SK-N-SH treated with all-trans-retinoic acid at 6 μM for 48 hours (cell line): ENCODE measurements around the gene PPP1R3E.

Source experiments
- BACH2 ChIP-seq: fragments of 250-450 bp; sonication (Bioruptor Pico); IDR thresholded peaks from 2 replicates; pipeline ENCODE4 v1.9.0; 2021; ENCODE audit warnings: mild to moderate bottlenecking, borderline replicate concordance
- ISL1 ChIP-seq: fragments of 250-450 bp; sonication (Bioruptor Pico); IDR thresholded peaks from 2 replicates; pipeline ENCODE4 v2.1.2; 2022; ENCODE audit warnings: mild to moderate bottlenecking, moderate library complexity
- TCF4 ChIP-seq: fragments of 250-450 bp; sonication (Bioruptor Pico); IDR thresholded peaks from 2 replicates; pipeline ENCODE4 v1.8.0; 2021; ENCODE audit warnings: mild to moderate bottlenecking, moderate library complexity, borderline replicate concordance
- ZC3H10 ChIP-seq: fragments of 250-450 bp; sonication (Bioruptor Pico); IDR thresholded peaks from 2 replicates; pipeline ENCODE4 v1.5.1; 2021; ENCODE audit warnings: mild to moderate bottlenecking, moderate library complexity
- ZFP30 ChIP-seq: fragments of 450-650 bp; formaldehyde crosslinking; IDR thresholded peaks from 2 replicates; pipeline ENCODE4 v1.5.0; 2022; ENCODE audit warnings: mild to moderate bottlenecking, moderate library complexity
- ZNF565 ChIP-seq: fragments of 450-650 bp; formaldehyde crosslinking; conservative IDR thresholded peaks from 2 replicates; pipeline ENCODE4 v1.5.0; 2020; ENCODE audit warnings: low read depth, mild to moderate bottlenecking, moderate library complexity

- TF ChIP-seq BACH2 (CRISPR knock-in tag), result no peak
- no peak for TF ChIP-seq TCF4 (CRISPR knock-in tag)
- TF ChIP-seq ZFP30 (CRISPR knock-in tag), result no peak
- no peak for TF ChIP-seq ZNF565 (CRISPR knock-in tag)
- TF ChIP-seq ZC3H10, result no peak
- no peak for TF ChIP-seq ISL1 (CRISPR knock-in tag)
These were observed 45.0 kb upstream of the PPP1R3E start for GRCh38 chr14:23347406-23348296.
